ENCODE results near the gene UBA3. TPM values are rescaled to one million over a fixed set of nuclear protein-coding genes. Genes with fewer than 3 reads are reported as not detected.
A peak's percentile ranks its signal among the peaks of the same experiment; 100 is the strongest.

Gene UBA3
- total RNA-seq, 1 experiment from 2014 or later: 67.2 TPM

GRCh38 chr3:69072928-69073327 is 7.2 kb downstream of the UBA3 start:
- Histone ChIP-seq H3K79me1 (ENCODE audit: insufficient read depth, low read depth, low read length, poor library complexity, severe bottlenecking) (no peaks in the 10 kb centered on the region), H4K8ac (replicated peaks; ENCODE audit: insufficient read length, low read depth, low read length) (no peak overlapping the region), H3K27me3 (ENCODE audit: insufficient read depth, low read length) (no peaks in the 10 kb centered on the region), H2BK5ac (ENCODE audit: insufficient read length, low read length) (no peak overlapping the region), H3K23ac (ENCODE audit: insufficient read length, low read depth, low read length) (no peak overlapping the region), H3K27ac (ENCODE audit: insufficient read length, low read depth, low read length) (no peak overlapping the region), H3K4ac (ENCODE audit: low read depth, low read length) (no peak overlapping the region), H3T11ph (ENCODE audit: low read length) (no peak overlapping the region), H3K9ac (ENCODE audit: extremely low read depth, insufficient read length, low read length) (no peak overlapping the region), H3K23me2 (ENCODE audit: insufficient read length, low read depth, low read length, poor library complexity, severe bottlenecking) (no peaks in the 10 kb centered on the region), H2AFZ (ENCODE audit: low read length) (no peak overlapping the region), H3K4me1 (ENCODE audit: insufficient read depth, low read length) (no peaks in the 10 kb centered on the region), H3K14ac (ENCODE audit: insufficient read depth, low read length) (no peak overlapping the region), H2BK15ac (ENCODE audit: low read depth, low read length) (no peak overlapping the region), H4K91ac (ENCODE audit: insufficient read length, low read depth, low read length) (no peak overlapping the region), H2BK120ac (ENCODE audit: low read depth, low read length, poor library complexity, severe bottlenecking) (no peak overlapping the region), H2AK5ac (ENCODE audit: insufficient read length, low read length) (no peak overlapping the region), H3K79me2 (ENCODE audit: insufficient read depth, low read length) (no peaks in the 10 kb centered on the region), H3K9me3 (ENCODE audit: control insufficient read depth, low read depth, low read length) (no peaks in the 10 kb centered on the region), H3K18ac (ENCODE audit: insufficient read length, low read depth, low read length) (no peak overlapping the region), H3K4me2 (ENCODE audit: insufficient read depth, insufficient read length, low read length) (no peak overlapping the region), H3K56ac (ENCODE audit: insufficient read length, low read depth, low read length) (no peak overlapping the region), H4K5ac (ENCODE audit: insufficient read length, low read depth, low read length) (no peak overlapping the region), H2BK20ac (ENCODE audit: low read depth, low read length, poor library complexity, severe bottlenecking) (no peak overlapping the region), H4K20me1 (ENCODE audit: control insufficient read depth, insufficient read depth, insufficient read length) (no peaks in the 10 kb centered on the region), H2BK12ac (ENCODE audit: insufficient read length, low read depth, low read length) (no peak overlapping the region)
- H3K36me3 Mint-ChIP-seq (ENCODE audit: insufficient read depth in 1 of 3, low read depth in 3 of 3): peaks cover 3 to 33% (median 32%) of the 10 kb centered on the region in 3 experiments
- DNase-seq: no peak
- peak overlapping the region in 2 of 3 experiments; percentile 14 to 16; a peak in 3 of 7 replicates for H3K27ac Mint-ChIP-seq
- no peak overlapping the region for H3K4me3 Mint-ChIP-seq
- no peaks in the 10 kb centered on the region for H3K27me3 Mint-ChIP-seq (ENCODE audit: low read depth)
- H3K4me1 Mint-ChIP-seq: peaks cover 0 to 3% of the 10 kb centered on the region in 2 experiments; a peak in 1 of 4 replicates
- no peaks in the 10 kb centered on the region for H3K9me3 Mint-ChIP-seq
- no peak for TF ChIP-seq CTCF (conservative IDR thresholded peaks at IDR 0.05)
- no CpG with 5 or more reads among the region's 3 CpGs for WGBS (ENCODE audit: extremely low coverage, insufficient read length, low lambda C conversion rate)
